HG03159 (cell line): ENCODE data around the gene GZMB.
A peak's percentile ranks its signal among the peaks of the same experiment; 100 is the strongest.
"Not testable (repeated sequence)": the region's sequence is repeated elsewhere in the genome, so short reads cannot be mapped to it uniquely, and the experiment has no call there.

Experiments used
- ATAC-seq: cut with Tn5 transposase; IDR thresholded peaks from one replicate; pipeline ENCODE4 v1.9.1; 2021; ENCODE audit warnings: mild to moderate bottlenecking, moderate library complexity; ENCODE audit not compliant: unreplicated experiment

GZMB gene

DNA sequence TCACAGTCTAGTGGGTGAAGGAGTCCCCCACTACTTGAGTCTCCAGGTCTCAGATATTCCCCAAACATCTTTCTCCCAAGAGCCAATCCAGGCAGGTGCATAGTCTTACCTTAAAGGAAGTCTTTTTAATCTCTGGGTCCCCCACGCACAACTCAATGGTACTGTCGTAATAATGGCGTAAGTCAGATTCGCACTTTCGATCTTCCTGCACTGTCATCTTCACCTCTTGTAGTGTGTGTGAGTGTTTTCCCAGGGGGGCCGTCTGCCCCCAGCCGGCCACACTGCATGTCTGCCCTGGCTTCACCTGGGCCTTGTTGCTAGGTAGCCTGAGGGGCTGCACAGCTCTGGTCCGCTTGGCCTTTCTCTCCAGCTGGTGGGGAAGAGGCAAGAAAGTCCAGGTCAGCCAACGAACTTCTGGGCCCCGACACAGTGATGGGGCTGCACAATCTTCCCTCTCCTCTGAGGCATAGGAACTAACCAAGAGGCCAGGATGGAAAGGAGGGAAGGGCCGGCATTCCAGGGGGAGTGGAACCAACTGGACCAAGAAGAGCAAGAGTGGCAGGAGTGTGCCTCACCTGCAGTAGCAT, 2.1 kb downstream of the GZMB start:
- ATAC-seq = no peak

DNA sequence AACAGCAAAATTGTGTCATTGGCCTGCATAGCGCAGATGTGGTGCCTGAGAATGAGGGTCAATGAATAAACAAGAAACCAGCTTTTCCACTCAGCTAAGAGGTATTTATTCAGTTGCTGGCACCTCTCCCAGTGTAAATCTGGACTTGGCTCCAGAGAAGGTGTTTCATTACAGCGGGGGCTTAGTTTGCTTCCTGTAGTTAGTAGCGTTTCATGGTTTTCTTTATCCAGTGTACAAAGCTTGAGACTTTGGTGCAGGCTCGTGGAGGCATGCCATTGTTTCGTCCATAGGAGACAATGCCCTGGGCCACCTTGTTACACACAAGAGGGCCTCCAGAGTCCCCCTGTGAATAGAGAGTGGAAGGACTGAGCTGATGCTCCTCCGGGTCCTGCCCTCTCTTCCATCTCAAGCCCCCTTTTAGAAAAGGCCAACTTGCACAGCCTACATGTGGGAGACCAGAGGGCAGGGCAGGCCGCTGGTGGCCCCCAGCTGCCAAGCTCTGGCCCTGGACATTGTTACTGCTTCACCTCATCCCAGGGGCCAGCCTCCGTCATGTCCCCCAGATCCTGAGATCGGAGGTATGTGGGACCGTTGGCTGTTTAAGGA, 3.0 kb downstream of the GZMB start:
- no peak for ATAC-seq

DNA sequence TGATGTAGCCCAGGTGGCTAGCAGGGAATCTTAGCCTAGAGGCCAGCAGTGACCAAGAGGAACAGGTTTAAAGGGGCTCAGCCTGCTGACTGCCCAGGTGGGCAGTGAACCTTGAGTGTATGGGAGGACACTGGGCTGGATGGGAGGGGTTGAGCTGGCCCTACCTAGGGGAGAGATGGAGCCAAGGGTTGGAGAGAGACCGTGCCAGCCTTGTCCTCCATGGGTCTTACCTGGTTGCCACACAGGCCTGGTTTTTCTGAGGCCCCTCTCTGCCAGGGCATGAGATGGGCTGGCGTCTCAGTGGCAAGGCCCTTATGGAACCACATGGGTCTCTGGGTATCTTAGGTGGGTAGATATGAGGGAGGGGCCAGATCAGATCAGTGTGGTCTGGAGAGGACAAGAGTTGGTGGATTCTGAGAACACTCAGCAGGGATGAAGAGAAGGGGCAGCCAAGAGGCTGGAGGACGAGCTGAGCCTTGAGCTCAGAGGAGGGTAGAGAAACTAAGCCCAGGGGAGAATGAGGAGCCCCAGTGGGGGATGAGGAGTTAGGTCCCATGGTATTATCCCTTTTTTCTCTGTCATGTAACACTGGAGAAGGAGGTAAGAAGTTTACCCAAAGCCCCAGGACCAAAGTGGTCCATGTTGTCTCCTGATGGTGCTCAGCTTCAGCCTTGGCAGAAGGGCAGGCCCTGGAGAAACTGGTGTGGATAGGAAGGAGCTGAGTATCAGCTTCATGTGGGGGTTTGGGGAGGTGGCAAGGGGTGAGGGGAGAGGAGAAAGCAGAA, 3.7 kb downstream of the GZMB start:
- no peak for ATAC-seq

DNA sequence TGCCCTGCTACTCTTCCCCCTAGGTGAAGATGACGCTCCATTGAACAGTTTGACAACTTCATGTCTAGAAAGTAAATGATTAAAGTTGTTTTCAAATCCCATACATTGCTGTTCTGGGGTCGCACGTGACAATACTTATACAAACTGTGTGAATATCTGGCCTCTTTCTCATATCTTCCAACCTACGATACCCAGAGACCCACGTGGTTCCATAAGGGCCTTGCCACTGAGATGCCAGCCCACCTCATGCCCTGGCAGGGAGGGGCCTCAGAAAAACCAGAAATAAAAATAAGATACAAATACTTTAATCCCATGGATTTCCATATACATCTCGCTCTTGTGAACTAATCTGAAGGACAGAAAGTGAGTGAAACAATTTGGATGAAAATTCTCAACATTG, 4.5 kb downstream of the GZMB start:
- no peak for ATAC-seq

DNA sequence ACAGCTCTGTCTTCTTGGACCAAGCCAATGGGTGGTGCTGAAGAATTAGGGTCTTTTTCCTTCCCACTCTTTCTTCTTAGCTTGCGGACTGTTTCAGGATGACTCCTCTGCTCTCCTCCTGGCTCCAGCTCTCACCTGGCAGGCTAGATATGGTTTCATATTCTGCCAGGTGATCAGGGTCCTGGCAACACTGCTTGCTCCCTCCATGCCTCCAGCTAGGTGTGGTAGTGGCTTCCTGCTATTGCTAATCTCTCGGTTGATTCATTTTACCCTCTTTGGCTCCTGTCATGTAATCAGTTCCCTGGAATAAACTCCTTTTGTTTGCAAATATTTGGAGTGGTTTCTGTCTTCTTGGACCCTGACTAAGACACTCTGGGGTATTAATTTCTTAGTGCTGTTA, 20.2 kb downstream of the GZMB start:
- no peak for ATAC-seq

DNA sequence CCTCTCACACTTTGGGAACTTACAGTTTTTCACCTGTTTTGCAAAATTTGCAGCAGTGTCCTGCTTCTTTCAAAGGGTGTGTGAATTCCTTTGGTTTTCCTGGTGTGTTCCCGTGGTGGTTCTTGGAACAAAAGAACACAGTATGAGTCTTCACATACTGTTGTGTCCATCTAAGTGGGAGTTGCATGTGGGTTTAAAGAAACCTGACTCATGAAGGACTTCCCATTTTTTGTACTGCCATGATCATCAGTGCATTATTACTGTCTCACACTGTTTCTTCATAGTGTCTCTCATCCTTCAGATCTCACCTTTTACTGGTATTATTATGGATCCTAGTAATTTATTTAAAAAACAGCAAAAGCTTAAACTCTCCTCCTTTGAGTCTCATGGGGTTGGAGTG, 20.7 kb downstream of the GZMB start:
- no peak for ATAC-seq

DNA sequence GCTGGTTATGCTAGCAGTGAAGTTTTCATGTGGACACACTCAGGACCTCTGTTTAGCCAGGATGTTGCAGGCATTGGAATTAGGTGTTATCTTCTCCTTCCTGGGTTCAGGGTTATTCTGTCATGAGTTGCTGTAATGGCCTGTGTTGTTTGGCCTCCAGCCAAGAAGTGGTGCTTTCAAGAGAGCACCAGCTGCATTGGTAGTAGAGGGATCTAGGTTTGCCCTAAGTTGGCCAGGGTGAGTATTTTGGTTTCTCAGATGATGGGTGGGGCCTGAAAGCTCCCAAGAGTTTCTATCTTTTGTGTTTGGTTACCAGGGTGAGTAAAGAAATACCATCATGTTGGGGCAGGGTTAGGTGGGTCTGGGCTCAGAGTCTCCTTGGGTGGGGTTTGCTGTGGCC, 21.8 kb downstream of the GZMB start:
- no peak for ATAC-seq

DNA sequence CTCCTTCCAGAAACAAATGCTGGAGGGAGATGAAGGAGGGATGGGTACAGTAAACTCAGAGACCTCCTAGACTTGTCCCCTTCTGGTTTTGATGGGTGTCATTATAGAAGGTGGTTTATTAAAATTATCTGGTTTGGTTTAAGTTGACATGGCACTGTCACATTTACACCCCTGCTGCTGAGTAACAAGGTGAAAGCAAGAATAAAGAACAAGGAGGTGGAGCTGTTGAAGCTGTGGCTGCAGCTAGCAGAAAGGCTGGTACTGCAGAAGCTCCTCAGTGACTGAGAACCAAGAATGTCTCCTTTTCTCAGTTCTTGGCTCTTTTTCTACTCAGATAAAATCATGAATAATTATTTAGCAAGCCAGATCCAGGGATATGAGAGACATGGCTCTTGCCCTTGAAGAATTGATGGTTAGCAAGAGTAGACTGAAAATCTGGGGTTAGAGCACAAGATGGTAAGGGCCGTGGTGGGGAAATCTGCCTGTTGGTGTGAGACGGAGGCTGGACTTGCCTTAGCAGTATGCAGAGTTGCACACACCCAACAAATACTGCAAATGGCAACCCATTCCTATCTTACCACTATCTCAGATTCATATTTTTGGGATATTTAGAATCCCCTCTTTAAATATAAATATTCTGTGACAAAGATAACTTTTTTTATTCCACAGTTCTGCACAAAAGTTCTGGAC, 24.2 kb downstream of the GZMB start, which contains the start of gene GZMH:
GZMH (minus strand) TSS at position 31 of the 690 bp plus-strand sequence. CDS start 72 bp downstream, outside the sequence.
- ATAC-seq = no peak

DNA sequence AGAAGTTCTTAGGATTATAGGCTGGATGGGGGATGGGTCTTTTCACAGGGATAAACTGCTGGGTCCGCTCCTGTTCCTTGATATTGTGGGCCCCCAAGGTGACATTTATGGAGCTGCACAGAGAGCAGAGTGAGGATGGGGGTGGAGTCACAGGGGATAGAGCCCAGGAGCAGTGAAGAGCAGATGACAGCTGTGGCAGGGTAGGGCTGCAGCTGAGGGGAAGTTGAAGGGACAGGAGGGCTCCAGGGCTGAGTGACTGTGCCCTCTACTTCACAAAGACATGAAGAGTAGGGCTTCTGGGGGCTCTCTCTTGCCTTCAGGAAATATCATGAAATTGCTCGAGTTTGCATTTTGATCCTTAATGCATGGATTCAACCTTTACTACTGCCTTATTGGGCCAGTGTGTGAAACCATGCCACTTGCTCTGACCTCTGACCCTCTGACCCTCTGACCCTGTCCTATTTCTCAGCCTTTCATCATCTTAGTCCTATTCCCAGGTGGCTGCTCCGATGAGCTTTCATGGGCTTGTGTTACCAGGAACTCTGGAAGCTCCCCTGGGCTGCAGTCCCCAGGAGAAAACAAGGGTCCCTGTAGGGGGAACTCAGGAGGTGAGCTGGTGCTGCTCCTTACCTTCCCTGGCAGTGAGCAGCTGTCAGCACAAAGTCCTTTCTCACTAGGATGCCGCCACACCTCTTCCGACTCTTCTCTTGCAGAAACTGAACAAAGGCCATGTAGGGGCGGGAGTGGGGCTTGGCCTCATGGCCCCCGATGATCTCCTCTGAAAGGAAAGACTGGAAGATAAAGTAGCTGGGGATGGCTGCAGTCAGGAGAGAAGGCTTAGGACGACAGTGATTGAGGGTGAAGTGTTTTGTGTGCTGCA, 26.1 kb downstream of the GZMB start:
- ATAC-seq = no peak

DNA sequence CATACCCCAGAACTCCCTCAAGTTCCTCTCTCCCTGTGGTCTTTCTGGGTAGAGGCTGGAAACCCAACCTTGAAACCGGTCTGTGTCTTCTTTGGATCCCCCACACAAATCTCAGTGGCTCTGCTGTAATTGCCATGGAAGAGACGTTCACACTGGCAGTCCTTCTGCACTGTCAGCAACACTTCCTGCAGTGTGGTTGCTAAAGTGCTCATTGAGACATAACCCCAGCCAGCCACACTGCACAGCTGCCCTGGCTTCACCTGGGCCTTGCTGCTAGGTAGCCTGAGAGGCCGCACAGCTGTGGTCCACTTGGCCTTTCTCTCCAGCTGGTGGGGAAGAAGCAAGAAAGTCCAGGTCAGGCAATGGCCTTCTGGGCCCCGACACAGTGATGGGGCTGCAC, 26.9 kb downstream of the GZMB start:
- no peak for ATAC-seq

DNA sequence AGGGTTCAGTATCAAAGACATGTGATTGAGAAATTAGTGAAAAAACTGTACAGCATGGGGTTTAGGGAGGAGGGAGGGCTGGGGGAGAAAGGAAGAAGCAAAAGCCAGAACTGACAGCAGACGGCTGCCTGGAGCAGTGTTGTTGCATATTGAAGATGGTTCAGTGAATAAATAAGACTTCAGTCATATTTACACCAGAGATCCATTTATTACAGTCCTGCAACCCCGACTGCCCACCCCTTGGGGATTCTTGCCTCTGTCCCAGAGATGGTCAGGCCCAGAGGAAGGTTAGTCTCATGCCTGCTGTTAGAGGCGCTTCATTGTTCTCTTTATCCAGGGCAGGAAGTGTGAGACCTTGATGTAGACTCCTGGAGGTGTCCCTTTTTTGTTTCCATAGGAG, 27.7 kb downstream of the GZMB start:
- no peak for ATAC-seq

DNA sequence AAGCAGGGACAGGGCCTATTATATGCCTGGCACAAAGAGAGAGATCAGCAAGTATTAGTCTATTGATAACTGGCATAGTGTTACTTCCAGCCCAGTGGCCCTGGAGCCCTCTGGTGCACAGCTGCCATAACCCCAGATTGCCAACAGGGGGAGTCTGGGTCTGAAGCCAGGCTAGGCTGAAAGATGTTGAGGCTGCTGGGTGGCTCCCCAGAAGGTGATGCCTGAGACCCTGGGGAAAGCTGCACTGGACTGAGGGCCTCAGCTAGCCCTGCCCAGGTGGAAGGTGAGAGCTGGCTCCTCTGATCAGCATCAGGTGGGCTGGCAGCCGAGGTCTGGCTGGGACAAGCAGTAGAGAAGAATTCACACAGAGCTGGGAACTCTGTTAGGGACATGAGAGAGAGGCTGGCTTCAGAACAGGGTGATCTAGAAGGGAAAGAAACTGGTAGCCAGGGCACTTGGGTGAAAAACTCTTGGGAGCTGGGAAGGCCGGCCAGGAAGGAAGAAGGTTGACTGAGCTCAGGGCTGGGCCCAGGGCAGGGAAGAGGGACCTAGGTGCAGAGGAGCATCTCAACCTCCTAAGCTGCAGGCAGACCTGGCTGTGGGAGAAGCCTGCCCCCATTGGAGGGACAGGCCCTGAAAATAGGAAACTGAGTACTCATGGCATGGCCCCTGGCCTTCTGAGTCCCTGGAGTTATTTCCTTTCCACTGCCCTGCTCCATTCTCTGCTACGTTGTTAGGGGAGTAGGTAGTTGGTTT, 28.4 kb downstream of the GZMB start:
- ATAC-seq = peak; percentile 85

DNA sequence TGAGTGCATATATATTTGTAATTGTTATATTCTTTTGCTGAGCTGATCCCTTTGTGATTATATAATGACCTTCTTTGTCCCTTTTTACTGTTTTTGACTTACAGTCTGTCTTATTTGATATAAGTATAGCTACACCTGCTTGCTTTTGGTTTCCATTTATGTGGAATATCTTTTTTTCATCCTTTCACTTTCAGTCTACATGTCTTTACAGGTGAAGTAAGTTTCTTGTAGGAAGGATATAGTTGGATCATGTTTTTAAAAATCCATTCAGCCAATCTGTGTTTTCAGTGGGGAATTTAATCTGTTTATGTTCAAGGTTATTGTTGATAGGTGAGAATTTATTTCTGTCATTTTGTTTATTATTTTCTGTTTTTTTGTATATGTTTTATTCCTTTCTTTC, 36.6 kb downstream of the GZMB start:
- no peak for ATAC-seq

DNA sequence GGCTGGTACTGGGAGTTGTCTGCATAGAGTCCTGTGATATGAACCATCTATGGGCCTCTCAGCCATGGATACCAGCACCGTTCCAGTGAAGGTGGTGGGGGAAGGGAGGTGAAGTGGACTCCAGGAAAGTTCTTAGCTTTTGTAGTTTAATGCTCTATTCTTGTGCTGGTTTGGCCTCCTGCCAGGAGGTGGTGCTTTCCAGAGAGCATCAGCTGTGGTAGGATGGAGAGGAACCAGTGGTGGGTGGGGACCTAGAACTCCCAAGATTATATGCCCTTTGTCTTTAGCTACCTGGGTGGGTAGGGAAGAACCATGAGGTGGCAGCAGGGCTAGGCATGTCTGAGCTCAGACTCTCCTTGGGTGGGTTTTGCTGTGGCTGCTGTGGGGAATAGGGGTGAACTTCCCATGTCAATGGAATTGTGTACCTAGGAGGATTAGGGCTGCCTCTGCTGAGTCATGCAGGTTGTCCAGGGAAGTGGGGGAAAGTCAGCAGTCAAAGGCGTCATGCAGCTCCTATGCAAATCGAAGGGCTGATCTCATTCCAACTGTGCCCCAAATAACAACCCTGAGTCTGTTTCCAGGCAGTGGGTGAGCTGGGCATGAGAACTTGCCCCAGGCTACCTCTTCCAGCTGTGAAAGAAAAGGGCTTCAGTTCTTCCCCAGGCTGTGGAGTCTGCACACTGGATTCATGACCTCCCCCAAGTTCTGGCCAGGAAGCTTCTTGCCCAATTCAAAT, 38.7 kb downstream of the GZMB start:
- ATAC-seq = no peak

DNA sequence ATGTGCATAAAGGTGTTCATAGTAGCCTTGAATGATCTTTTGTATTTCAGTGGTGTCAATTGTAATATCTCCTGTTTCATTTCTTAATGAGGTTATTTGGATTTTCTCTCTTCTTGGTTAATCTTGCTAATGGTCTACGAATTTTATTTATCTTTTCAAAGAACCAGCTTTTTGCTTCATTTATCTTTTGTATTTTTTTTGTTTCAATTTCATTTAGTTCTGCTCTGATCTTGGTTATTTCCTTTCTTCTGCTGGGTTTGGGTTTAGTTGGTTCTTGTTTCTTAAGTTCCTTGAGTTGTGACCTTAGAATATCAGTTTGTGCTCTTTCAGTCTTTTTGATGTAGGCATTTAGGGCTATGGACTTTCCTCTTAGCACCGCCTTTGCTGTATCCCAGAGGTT, 43.0 kb downstream of the GZMB start:
- ATAC-seq = not testable (repeated sequence)

DNA sequence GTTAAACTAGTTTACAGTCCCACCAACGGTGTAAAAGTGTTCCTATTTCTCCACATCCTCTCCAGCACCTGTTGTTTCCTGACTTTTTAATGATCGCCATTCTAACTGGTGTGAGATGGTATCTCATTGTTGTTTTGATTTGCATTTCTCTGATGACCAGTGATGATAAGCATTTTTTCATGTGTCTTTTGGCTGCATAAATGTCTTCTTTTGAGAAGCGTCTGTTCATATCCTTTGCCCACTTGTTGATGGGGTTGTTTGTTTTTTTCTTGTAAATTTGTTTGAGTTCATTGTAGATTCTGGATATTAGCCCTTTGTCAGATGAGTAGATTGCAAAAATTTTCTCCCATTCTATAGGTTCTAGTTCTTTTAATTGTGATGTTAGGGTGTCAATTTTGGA, 49.6 kb downstream of the GZMB start:
- ATAC-seq = not testable (repeated sequence)
